GM12874 (cell line): ENCODE results near the gene RCOR3.

ENCODE experiments used
- TF ChIP-seq, protein P1 (sequence below): IDR thresholded peaks from 2 replicates; pipeline ENCODE4 v1.5.1; 2011; ENCODE audit warnings: low read depth, mild to moderate bottlenecking, control low read depth, low read length, moderate library complexity; ENCODE audit not compliant: insufficient read depth

Gene RCOR3

DNA sequence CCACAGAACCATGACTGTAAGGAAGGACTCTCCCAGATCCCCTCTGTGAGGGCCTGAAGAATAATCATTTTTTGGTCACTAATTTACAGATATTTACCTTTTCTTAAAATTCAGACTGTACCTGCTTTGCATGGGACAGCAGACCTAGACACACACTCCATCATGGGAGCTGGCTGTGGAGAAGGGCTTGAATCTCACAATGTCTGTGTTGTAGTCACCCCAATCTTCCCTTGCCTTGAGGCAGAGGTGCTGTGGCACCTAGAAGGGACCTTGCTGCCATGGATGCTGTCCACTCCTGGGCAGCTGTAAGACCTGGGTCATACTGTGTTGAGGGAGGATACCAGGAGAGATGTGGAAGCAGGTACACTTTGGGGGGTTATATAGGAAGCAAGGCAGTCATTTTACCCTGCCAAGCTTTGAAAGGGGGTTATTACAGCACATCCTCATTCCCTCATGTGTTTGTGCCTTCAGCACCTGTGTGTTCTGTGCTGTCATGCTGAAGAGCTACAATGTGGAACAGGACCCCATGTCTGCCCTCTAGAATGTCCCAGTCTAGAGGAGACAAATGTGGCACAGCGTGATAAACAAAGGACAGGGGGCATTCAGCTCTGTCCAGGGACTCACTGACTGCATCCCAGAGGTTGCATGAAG, 94.5 kb downstream of the RCOR3 start:
- TF ChIP-seq, protein P1, sequence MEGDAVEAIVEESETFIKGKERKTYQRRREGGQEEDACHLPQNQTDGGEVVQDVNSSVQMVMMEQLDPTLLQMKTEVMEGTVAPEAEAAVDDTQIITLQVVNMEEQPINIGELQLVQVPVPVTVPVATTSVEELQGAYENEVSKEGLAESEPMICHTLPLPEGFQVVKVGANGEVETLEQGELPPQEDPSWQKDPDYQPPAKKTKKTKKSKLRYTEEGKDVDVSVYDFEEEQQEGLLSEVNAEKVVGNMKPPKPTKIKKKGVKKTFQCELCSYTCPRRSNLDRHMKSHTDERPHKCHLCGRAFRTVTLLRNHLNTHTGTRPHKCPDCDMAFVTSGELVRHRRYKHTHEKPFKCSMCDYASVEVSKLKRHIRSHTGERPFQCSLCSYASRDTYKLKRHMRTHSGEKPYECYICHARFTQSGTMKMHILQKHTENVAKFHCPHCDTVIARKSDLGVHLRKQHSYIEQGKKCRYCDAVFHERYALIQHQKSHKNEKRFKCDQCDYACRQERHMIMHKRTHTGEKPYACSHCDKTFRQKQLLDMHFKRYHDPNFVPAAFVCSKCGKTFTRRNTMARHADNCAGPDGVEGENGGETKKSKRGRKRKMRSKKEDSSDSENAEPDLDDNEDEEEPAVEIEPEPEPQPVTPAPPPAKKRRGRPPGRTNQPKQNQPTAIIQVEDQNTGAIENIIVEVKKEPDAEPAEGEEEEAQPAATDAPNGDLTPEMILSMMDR, result no peak

DNA sequence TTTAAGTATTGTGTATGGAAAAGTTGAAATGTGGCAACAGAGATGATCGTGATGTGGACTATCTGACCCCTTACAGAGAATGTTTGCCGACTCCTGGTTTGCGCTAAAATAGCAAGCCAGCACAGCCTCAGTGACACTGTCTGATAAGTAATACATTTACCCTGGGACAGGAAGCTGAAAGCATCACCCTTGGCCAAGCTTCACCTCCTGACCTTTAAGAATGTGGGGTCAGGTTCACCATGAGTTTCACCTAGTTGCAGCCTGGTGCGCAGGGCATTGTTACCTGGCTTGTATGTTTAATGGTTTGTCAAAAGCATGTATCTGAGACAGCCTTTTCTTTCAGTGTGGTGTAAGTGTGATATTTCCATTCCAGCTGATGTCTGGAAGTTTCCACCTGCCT, 96.7 kb downstream of the RCOR3 start:
- TF ChIP-seq, protein P1, result no peak

DNA sequence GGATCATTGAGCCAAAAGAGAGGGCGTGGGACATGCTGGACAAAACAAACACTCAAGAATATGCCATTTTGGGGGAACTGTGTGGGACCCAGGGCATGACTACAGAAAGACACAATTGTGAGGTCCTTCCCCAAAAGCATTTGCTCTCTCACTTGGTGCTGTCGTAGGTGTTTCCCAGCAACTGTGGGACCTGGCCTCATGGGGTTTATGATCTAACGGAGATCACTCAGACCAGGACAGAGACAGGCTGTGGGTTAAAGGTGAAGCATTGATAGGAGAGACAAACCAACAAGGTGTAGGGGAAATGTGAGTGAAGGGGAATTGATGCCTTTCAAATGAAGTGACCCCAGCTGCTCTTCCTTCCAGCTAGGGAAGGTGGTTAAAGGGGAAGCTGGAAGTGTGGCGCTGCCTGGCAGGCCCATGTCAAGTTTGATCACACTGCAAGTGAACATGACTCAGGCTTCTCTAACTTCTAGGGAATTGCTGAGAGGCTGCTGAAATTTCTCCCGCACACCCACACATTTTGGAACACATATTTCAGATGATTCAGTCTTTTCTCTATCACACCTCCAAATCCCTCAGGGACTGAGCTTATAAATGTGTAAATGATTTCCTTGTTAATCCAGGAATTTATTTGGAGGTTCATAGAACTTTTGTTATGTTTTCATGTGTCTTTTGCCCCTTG, 97.7 kb downstream of the RCOR3 start:
- TF ChIP-seq, protein P1, result no peak

DNA sequence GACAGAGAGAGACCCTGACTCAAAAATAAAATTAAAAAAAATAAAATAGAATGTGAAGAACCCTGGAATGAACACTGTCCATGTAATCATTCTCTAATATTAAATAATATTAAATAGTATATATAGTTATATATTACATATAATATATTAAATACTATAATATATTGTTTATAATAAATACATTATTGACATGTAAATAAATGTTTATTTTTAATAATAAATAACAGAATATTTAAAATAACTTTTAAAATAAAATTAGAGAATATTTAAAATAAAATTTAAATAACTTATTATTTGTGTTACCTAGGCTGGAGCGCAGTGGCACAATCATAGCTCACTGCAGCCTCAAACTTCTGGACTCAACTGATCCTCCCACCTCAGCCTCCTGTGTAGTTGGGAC, 99.5 kb downstream of the RCOR3 start:
- TF ChIP-seq, protein P1, result no peak

DNA sequence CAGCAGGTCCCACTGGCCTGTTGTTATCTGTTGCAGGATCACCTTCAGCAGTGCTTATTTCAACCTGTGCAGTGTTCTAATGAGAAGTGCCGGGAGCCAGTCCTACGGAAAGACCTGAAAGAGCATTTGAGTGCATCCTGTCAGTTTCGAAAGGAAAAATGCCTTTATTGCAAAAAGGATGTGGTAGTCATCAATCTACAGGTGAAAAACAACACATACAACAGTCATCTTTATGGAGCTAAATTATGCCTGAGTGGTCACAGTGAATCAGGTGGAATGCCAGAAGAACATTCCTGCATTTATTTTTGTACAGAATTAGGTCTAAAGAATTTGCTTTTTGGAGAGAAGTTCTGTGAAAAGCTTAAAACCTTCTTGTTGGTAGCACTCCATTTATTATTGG, 100.7 kb downstream of the RCOR3 start:
- TF ChIP-seq, protein P1, result no peak

DNA sequence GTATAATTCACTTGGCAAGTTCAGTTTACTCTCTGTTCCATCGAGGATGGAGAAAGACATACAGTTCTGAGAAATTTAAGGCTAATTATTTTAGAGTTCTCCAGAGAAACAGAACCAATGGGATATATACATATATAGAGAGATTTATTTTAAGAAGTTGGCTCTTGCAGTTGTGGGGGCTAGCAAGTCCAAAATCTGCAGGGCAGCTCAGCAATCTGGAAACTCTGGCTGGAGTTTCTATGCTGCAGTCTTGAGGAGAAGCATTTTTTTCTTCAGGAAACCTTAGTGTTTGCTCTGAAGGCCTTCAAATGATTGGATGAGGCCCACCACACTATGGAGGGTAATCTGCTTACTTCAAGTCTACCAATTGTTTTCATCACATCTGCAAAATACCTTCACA, 102.0 kb downstream of the RCOR3 start:
- TF ChIP-seq, protein P1, result no peak
